GM18909 (cell line): ENCODE data around the gene LHFPL2.

ENCODE experiments used
- ATAC-seq: cut with Tn5 transposase; IDR thresholded peaks from one replicate; pipeline ENCODE4 v1.9.1; 2021; ENCODE audit warnings: mild to moderate bottlenecking; ENCODE audit not compliant: unreplicated experiment, poor library complexity

LHFPL2 gene

DNA sequence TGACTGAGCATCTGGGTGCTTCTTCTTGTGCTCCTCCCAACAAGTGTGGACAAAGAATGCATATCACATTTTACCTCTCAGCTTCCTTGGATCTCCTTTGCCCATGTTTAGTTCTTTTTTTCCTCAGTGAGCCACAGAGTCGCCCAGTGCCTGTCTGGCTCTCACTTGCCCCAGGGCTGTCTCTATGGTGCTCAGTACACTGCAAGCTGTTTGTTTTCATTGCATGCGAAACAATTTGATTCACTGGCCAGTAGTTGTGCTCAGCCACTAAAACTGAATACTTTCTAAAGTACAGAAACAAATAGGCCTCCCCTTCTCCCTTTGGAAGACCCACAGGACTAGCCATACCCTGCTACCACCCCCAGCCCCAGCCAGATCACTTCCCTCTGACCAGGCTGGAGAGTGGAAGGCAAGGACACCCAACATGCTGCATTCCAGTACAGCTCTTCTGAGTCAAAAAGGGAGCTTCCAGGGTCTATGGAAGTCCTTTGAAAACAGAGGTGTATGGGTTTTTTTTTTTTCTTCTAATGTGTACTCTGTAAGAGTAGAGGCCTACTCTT is 3.8 kb downstream of the LHFPL2 start:
- no peak for ATAC-seq

GRCh38 chr5:78644129-78644528 is 4.4 kb downstream of the LHFPL2 start:
- no peak for ATAC-seq

DNA sequence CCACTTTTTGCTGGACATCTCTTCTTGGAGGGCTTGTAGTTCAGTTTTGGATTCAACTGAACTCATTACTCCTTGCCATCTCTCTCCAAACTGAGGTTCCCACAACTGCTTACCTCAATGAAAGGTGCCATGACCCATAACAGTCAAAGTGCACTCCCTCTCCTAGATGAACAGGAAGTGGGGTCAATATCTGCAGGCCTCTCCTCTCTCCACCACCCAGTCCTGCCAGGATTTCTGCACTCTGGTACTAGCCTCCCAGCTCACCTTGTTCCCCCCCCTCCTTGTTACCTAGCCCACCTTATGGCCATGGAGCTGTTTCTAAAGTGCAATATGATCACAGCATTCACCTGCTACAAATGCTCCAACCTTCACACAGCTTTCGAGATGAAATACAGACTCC is 5.9 kb downstream of the LHFPL2 start:
- ATAC-seq: no peak

DNA sequence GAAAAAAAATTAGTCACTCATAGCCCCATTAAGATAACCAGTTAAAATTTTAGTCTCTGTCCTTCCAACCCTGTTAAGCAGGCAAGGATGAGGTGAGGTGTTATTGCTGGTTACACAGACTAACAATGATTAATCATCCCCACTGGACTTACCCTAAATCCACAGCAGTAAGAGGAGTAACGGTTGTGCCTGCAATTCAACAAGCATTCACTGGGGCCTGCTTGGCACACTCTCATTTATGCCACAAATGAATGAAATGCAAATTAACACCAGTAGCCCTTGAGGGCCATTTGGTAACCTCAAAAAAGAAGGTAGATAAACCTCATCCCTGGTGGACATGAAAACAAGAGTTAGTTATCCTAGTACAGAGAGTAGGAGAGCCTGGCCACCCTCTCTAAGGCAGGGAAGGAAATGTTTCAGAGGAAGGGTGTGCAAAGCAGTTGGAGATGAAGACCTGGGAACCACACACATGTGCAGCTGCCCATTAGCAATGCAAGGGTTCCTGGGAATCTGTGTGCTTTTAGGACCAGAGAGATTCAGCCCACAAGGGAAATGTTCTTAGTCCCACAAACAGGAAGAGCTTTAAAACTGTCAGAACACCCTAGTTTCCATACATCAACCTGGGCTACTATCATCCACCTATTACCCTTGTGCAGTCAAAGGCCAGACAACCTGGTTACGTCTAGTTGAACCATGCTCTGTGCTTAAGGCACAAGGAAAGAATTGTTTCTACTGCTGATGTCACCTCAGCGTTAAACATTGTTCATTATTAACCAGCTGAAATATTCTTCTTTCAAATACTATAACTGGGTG is 7.7 kb downstream of the LHFPL2 start:
- peak; percentile 80 for ATAC-seq

DNA sequence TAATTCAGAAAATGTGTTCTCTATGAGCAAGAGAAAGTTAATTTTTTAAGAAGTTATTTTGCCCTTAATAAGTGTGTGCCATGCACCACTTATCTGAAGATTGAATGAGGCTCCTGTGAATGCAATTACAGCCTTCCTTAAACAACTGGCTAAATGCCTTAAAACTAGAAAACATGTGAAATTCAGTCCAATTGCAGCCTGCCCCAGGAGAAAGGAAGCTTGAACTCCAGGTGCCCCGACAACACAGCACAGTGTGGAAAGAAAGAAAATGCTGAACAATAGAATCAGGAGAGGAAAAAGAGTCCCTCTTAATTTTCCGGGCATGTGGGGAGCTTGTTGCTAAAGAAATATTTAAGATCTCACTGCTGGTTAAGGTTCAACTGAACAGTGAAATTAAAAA is 8.8 kb downstream of the LHFPL2 start:
- ATAC-seq: no peak

DNA sequence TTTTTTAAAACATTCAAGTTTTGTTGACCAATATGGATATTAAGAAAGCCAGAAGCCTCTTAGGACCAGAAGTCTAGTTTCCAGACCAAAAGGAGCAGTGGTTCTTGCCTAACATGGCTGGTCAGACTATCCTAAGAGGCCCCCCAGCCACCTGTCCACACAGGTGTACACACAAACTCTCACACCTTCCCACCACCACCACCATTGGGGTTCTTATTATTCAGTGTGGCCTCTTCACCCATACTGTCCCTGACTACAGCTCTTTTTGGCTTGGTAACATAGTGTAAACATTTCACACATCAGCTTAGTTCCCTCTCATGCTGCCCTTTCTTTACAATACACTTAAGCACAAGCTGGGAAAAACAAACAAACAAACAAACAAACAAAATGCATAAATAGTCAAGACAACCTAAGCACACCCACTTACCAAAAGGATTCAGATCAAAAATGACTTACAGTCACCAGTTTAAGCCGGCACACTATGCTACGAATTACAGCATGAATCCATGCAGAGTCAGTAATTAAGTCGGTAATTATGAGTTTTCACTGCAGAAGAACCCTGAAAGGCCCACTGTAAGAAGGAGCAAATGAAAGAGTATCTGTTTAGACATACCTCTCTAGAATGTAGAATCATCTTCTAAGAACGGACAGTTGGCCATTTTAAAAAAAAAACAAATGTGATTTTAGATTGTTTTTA is 9.5 kb downstream of the LHFPL2 start:
- ATAC-seq: no peak

DNA sequence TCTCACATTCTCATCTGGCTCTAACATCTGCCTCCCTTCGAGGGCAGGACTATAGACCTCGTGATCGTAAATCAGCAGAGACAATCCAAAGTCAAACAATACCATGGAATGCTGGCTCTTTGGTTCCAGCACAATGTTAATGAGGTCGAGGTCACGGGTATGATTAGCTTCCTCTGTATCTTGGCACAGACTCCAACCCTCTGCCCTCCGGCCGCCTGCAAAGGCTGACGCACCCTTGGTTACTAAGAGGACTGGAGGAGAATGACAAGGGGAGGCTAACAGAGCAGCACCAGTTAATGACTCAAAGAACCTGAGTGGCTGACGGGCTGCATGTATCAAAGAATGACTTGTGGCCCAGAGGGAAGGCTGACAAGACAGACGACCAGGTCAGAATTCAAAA is 10.1 kb downstream of the LHFPL2 start:
- ATAC-seq: no peak

DNA sequence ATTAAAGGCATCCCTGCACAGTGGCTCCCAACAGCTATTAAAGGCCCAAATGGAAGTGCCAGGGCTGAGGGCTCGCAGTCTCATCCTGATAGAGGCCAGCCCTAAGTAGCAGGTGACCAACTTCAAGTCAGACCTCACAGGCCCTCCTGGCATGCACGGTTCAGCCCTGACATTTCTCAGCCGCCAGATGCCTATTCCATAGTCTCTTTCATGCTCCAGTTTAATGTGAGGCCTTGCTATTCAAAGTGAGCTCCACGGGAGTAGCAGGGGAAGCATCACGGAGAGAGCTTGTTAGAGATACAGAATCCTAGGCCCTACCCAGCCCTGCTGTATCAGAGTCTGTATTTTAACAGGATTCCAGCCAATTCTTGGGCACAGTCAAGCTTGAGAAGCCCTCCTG is 11.1 kb downstream of the LHFPL2 start:
- ATAC-seq: no peak

DNA sequence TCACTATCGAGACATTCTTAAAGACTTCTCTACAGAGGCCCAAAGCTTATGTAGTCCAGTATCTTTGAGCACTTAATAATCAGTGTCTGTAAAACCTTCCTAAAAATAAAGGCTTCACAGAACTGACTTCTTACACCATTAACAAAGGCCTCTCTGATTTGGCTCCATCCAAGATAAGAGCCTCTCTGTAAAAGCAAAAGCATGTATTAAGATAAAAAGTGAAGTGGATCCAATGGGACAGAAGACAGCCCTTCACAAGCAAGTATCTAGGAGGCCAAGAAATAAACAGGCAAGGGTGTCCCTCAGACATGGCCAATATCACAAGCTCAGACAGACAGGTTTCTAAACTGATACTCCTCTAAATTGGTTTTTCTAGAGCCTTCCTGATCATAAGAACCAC is 11.9 kb downstream of the LHFPL2 start:
- ATAC-seq: no peak

GRCh38 chr5:78634634-78635033 is 13.9 kb downstream of the LHFPL2 start:
- ATAC-seq: no peak

- ATAC-seq: no peak
Observed at GRCh38 chr5:78634229-78634628, 14.3 kb downstream of the LHFPL2 start.

- no peak for ATAC-seq
Observed at GRCh38 chr5:78633700-78634099, 14.9 kb downstream of the LHFPL2 start.

DNA sequence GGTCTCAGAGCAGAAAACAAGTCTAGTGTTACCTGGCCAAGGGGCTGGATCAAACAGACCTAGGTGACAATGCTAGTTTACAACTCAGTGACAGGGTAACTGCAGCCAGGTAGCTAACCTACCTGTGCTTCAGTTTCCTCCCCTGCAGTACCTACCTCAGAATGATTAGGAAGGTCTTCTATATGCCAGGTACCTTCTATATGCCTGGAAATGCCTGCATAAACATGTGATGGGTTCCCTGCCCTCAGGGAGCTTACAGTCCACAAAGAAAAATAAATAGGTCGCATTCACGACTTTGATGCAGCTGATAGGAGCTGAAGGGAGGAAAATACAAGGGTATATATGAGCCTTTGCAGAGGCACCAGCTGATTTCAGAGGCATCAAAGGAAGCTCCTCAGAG is 16.1 kb downstream of the LHFPL2 start:
- no peak for ATAC-seq

- no peak for ATAC-seq
Observed at GRCh38 chr5:78631931-78632330, 16.6 kb downstream of the LHFPL2 start.

GRCh38 chr5:78630047-78630446 is 18.5 kb downstream of the LHFPL2 start:
- ATAC-seq: no peak

DNA sequence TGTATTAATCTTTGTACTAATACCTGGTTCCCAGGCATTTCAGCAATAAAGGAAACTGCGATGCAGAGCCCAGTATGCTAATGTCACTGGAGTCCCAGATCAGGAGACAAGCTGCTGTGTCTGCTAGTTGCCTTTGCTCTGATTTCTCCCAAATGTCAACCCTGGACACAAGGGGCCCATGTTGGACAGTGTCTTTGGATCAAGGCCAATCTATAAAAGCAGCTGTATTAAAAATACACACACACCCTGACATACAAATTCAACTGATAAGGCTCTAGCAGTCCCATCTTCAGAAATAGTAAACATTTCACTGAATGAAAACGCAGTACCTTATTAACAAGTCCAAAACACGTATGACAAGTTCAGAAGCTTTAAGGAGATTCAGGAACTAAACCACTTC is 18.9 kb downstream of the LHFPL2 start:
- no peak for ATAC-seq

DNA sequence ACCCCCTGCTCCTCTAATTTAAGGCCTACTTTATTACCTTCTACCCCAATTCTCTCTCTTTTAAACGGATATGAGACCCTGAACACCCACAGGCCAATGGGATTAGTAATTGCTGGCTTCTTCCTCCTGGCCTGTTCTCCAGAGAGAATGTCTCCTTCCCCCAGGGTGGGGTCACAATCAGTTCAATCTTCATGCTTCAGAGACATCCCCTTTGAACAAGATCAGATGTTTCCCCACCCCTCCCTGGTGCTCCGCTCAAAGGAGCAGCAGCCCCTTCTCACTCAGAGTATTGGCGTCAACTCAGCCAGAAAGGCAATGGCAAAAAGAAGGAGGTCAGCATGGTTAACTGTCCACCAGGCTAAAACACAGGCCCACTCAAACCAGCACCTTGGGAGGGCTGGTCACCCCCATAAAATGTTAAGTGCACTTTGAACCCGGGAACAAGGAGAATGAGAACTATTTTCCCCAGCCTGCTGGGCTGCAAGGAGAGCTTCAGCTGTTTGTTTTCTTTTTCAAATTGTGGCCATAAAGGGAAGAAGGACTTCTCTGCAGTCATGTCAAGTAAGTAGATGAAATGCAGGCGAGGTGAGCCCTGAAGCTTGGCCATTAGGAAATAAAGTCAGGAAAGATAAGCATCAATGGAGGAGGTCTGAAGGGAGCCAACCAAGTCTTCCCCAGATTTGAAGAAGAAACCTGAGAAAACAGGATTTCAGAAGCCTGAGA is 20.1 kb downstream of the LHFPL2 start:
- ATAC-seq: no peak

- ATAC-seq: no peak
Observed at GRCh38 chr5:78627766-78628165, 20.8 kb downstream of the LHFPL2 start.

GRCh38 chr5:78627175-78627574 is 21.4 kb downstream of the LHFPL2 start:
- ATAC-seq: no peak

DNA sequence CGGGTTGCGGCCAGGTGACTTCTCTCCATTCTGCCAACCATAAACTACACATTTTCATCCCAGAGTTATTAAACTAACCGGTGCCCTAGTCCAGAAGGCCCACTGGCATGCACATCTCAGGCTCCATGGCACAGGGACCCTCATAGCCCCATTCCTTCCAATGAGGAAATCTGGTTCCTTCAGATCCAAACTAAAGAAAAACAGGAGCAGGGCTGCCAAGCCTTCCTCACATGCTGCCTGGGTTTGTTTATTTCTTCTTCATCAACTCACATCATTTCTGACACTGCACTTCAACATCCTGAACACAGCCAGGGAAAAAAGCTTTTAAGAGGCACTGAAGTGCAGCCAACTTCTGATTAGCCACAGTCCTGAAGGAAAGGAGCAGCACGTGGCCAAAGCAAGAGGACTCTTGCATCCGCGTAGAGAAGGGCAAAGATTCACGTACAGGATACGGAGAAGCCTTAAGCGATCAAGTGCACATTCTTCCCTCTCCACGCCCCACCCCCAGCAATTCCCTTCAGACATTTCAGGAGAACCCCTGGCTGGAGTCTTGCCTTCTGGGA is 22.5 kb downstream of the LHFPL2 start:
- no peak for ATAC-seq

DNA sequence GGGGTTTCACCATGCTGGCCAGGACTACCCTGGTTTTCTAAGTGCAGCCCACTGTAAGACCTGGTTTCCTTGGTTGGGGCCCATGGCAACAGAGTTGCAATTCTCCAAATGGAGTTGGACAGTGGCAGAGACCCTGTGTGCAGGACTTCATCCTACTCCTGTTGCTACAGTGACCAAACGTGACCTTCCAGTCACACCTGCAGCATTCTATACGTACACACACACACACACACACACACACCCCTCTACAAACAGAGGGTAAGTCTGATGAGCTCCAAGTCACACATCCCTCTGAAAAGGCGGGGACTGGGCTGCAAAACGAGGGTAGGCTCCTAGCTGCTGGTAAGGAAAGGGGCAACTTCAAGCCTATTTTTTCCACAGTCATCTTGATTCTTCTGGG is 23.6 kb downstream of the LHFPL2 start:
- ATAC-seq: no peak
